Measurements from ENCODE around the gene ICA1L. TPM values are rescaled to one million over a fixed set of nuclear protein-coding genes. Genes with fewer than 3 reads are reported as not detected.

The ICA1L gene
- total RNA-seq, 1 experiment from 2014 or later: 5.5 TPM

- Histone ChIP-seq H3K36me3 (ENCODE audit: control insufficient read depth, insufficient read depth, low read length) (0 out of 2 replicates have a peak, but pooled peaks cover 1% of the 10 kb centered on the region), H3K4me1 (0 out of 2 replicates have a peak, but pooled peaks cover 7% of the 10 kb centered on the region), H3K4me3 (ENCODE audit: low read depth, low read length) (no peak overlapping the region), H3K27me3 (replicated peaks; ENCODE audit: control insufficient read depth, insufficient read depth, low read length) (no peaks in the 10 kb centered on the region), H3K9me3 (no peaks in the 10 kb centered on the region)
- ChIA-PET CTCF (no interaction called here), POLR2A (no interaction called here)
- H3K9me3 Mint-ChIP-seq (ENCODE audit: unreplicated experiment): no peaks in the 10 kb centered on the region
- intact Hi-C loops (cut with micrococcal nuclease; ENCODE audit: unreplicated experiment): no loop called here
- H3K27me3 Mint-ChIP-seq (ENCODE audit: insufficient read depth, unreplicated experiment): no peaks in the 10 kb centered on the region
- TF ChIP-seq, protein P1, sequence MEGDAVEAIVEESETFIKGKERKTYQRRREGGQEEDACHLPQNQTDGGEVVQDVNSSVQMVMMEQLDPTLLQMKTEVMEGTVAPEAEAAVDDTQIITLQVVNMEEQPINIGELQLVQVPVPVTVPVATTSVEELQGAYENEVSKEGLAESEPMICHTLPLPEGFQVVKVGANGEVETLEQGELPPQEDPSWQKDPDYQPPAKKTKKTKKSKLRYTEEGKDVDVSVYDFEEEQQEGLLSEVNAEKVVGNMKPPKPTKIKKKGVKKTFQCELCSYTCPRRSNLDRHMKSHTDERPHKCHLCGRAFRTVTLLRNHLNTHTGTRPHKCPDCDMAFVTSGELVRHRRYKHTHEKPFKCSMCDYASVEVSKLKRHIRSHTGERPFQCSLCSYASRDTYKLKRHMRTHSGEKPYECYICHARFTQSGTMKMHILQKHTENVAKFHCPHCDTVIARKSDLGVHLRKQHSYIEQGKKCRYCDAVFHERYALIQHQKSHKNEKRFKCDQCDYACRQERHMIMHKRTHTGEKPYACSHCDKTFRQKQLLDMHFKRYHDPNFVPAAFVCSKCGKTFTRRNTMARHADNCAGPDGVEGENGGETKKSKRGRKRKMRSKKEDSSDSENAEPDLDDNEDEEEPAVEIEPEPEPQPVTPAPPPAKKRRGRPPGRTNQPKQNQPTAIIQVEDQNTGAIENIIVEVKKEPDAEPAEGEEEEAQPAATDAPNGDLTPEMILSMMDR (IDR thresholded peaks at IDR 0.05; ENCODE audit: insufficient read depth in 1 of 2, low read depth in 1 of 2, low read length in 1 of 2, severe bottlenecking in 1 of 2, unreplicated experiment in 1 of 2): no peak
- no peak overlapping the region for H3K4me3 Mint-ChIP-seq (ENCODE audit: unreplicated experiment)
- no peak overlapping the region for H3K27ac Mint-ChIP-seq (ENCODE audit: unreplicated experiment)
- H3K36me3 Mint-ChIP-seq (ENCODE audit: insufficient read depth, unreplicated experiment): peaks cover 10% of the 10 kb centered on the region
- no peak for DNase-seq
- no peaks in the 10 kb centered on the region for H3K4me1 Mint-ChIP-seq (ENCODE audit: low read depth, unreplicated experiment)
- BruUV-seq (replicated peaks): no TSS peak
Measured at GRCh38 chr2:202758128-202758527, 113.4 kb downstream of the ICA1L start.

DNA sequence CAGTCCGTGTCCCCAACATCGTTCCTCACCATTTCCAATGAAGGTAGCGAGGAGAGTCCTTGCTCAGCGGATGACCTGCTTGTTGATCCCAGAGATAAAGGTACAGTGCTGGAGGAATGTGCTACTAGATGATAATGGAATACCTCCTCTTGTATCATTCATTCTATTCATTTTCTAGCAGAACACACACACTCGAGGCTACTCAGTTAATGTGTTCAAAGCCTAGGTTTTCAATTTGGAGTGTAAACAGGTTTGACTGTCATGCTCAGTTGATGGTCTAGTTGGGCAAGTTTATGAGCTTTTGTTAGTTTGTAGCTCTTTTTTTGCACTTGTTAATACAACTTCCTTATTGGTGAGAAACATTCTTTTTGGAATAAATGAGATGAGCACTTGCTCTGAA lies 114.2 kb downstream of the ICA1L start:
- no peaks in the 10 kb centered on the region for H3K9me3 Mint-ChIP-seq (ENCODE audit: unreplicated experiment)
- DNase-seq: no peak
- H3K27ac Mint-ChIP-seq (ENCODE audit: unreplicated experiment): no peak overlapping the region
- intact Hi-C loops (cut with micrococcal nuclease; ENCODE audit: unreplicated experiment): no loop called here
- ChIA-PET POLR2A (no interaction called here), CTCF (no interaction called here)
- 0 out of 2 replicates have a peak, but pooled peaks cover 7% of the 10 kb centered on the region for H3K4me1 ChIP-seq
- BruUV-seq (replicated peaks): no TSS peak
- no peaks in the 10 kb centered on the region for H3K27me3 ChIP-seq (replicated peaks; ENCODE audit: control insufficient read depth, insufficient read depth, low read length)
- no peak overlapping the region for H3K4me3 ChIP-seq (ENCODE audit: low read depth, low read length)
- 0 out of 2 replicates have a peak, but pooled peaks cover 1% of the 10 kb centered on the region for H3K36me3 ChIP-seq (ENCODE audit: control insufficient read depth, insufficient read depth, low read length)
- no peaks in the 10 kb centered on the region for H3K9me3 ChIP-seq
- H3K4me3 Mint-ChIP-seq (ENCODE audit: unreplicated experiment): no peak overlapping the region
- TF ChIP-seq, protein P1 (IDR thresholded peaks at IDR 0.05; ENCODE audit: insufficient read depth in 1 of 2, low read depth in 1 of 2, low read length in 1 of 2, severe bottlenecking in 1 of 2, unreplicated experiment in 1 of 2): no peak
- H3K36me3 Mint-ChIP-seq (ENCODE audit: insufficient read depth, unreplicated experiment): peaks cover 10% of the 10 kb centered on the region
- H3K4me1 Mint-ChIP-seq (ENCODE audit: low read depth, unreplicated experiment): no peaks in the 10 kb centered on the region
- no peaks in the 10 kb centered on the region for H3K27me3 Mint-ChIP-seq (ENCODE audit: insufficient read depth, unreplicated experiment)

DNA sequence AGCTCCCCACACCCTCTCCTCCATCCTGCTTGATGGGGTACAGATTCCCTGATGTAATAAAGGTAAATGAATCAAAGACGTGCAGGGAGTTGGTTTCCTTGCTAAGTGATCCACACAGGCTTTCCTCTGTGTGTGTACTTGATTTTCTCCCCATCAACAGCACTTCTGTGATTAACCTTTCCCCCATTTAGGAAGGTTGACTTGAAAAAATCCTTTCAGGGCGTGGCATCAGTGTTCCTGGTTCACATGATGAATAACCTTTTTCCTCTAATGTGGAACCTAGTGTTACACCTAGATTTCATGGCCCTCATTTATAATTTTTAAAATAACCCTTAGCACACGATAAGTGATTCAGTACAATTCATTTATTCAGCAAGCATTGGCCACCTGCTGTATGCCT lies 115.0 kb downstream of the ICA1L start:
- H3K36me3 ChIP-seq (ENCODE audit: control insufficient read depth, insufficient read depth, low read length): 0 out of 2 replicates have a peak, but pooled peaks cover 1% of the 10 kb centered on the region
- intact Hi-C loops (cut with micrococcal nuclease; ENCODE audit: unreplicated experiment): no loop called here
- ChIA-PET CTCF (no interaction called here), POLR2A (no interaction called here)
- H3K4me3 ChIP-seq (ENCODE audit: low read depth, low read length): no peak overlapping the region
- H3K9me3 ChIP-seq: no peaks in the 10 kb centered on the region
- no peaks in the 10 kb centered on the region for H3K9me3 Mint-ChIP-seq (ENCODE audit: unreplicated experiment)
- H3K4me3 Mint-ChIP-seq (ENCODE audit: unreplicated experiment): no peak overlapping the region
- H3K27ac Mint-ChIP-seq (ENCODE audit: unreplicated experiment): no peak overlapping the region
- DNase-seq: no peak
- H3K27me3 Mint-ChIP-seq (ENCODE audit: insufficient read depth, unreplicated experiment): no peaks in the 10 kb centered on the region
- H3K36me3 Mint-ChIP-seq (ENCODE audit: insufficient read depth, unreplicated experiment): peaks cover 10% of the 10 kb centered on the region
- H3K4me1 Mint-ChIP-seq (ENCODE audit: low read depth, unreplicated experiment): no peaks in the 10 kb centered on the region
- no TSS peak for BruUV-seq (replicated peaks)
- no peaks in the 10 kb centered on the region for H3K27me3 ChIP-seq (replicated peaks; ENCODE audit: control insufficient read depth, insufficient read depth, low read length)
- 0 out of 2 replicates have a peak, but pooled peaks cover 7% of the 10 kb centered on the region for H3K4me1 ChIP-seq
- TF ChIP-seq, protein P1 (IDR thresholded peaks at IDR 0.05; ENCODE audit: insufficient read depth in 1 of 2, low read depth in 1 of 2, low read length in 1 of 2, severe bottlenecking in 1 of 2, unreplicated experiment in 1 of 2): no peak

Data from Caco-2 (cell line).